Measurements from ENCODE around the gene NSL1.

- TF ChIP-seq CTCF (IDR thresholded peaks at IDR 0.05): no peak
- TF ChIP-seq ZFX (IDR thresholded peaks at IDR 0.05; ENCODE audit: borderline replicate concordance): no peak
Observed at GRCh38 chr1:212738330-212738729, 53.2 kb downstream of the NSL1 start.

Measured in 22Rv1 (cell line).